Measurements from ENCODE around the gene RPF1.
"Not testable (repeated sequence)": the region's sequence is repeated elsewhere in the genome, so short reads cannot be mapped to it uniquely, and the experiment has no call there.

Gene RPF1

DNA sequence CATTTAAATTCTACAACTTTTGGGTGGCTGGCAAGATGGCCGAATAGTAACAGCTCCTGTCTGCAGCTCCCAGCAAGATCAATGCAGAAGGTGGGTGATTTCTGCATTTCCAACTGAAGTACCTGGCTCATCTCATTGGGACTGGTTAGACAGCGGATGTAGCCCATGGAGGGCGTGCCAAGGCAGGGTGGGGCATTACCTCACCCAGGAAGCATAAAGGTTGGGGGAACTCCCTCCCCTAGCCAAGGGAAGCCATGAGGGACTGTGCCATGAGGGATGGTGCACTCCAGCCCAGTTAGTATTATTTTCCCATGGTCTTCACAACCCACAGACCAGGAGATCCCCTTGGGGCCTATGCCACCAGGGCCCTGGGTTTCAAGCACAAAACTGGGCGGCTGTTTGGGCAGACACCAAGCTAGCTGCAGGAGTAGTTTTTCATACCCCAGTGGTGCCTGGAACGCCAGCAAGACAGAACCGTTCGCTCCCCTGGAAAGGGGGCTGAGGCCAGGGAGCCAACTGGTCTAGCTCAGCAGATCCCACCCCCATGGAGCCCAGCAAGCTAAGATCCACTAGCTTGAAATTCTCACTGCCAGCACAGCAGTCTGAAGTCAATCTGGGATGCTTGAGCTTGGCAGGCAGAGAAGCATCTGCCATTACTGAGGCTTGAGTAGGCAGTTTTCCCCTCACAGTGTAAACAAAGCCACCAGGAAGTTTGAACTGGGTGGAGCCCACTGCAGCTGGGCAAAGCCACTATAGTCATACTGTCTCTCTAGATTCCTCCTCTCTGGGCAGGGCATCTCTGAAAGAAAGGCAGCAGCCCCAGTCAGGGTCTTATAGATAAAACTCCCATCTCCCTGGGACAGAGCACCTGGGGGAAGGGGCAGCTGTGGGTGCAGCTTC, 36.1 kb upstream of the RPF1 start:
- not testable (repeated sequence) for H3K27me3 ChIP-seq (ENCODE audit: control insufficient read depth in 3 of 3, insufficient read depth in 3 of 3, low read depth in 1 of 3, low read length in 3 of 3); H2AFZ ChIP-seq (ENCODE audit: low read length); H3K4me2 ChIP-seq (ENCODE audit: insufficient read depth, low read length, poor library complexity, severe bottlenecking); H3K4me1 ChIP-seq (ENCODE audit: control insufficient read depth in 2 of 2, insufficient read depth in 1 of 2, low read depth in 1 of 2, low read length in 2 of 2); H3K18ac ChIP-seq (ENCODE audit: low read length); H2AK5ac ChIP-seq (ENCODE audit: low read depth, low read length); H3K4ac ChIP-seq (ENCODE audit: low read length); H4K8ac ChIP-seq (ENCODE audit: low read depth, low read length); H3K4me3 ChIP-seq (ENCODE audit: low read length in 2 of 2); H3K79me1 ChIP-seq (ENCODE audit: low read depth, low read length); H4K91ac ChIP-seq (ENCODE audit: low read depth, low read length, poor library complexity); H3K9ac ChIP-seq (ENCODE audit: low read depth, low read length, poor library complexity); H3K36me3 ChIP-seq (replicated peaks in 1 of 2; ENCODE audit: control insufficient read depth in 2 of 2, insufficient read depth in 2 of 2, low read length in 2 of 2); H2BK120ac ChIP-seq (ENCODE audit: low read depth, low read length); H3K23ac ChIP-seq (ENCODE audit: low read depth, low read length, poor library complexity); H2BK5ac ChIP-seq (ENCODE audit: low read length); H2BK15ac ChIP-seq (ENCODE audit: low read length); H3K27ac ChIP-seq (replicated peaks; ENCODE audit: low read length); DNase-seq (ENCODE audit: low spot score); H2BK12ac ChIP-seq (ENCODE audit: low read length); H3K9me3 ChIP-seq (replicated peaks in 1 of 2; ENCODE audit: control insufficient read depth in 2 of 2, insufficient read depth in 1 of 2, low read depth in 1 of 2, low read length in 2 of 2)
- WGBS, 2 donors (ENCODE audit: extremely low coverage in 2 of 2, insufficient read length in 2 of 2, insufficient replicate concordance in 1 of 2) = no CpG with 5 or more reads among the region's 7 CpGs
- H3K14ac ChIP-seq (ENCODE audit: low read length) = peak overlapping the region; percentile 21

DNA sequence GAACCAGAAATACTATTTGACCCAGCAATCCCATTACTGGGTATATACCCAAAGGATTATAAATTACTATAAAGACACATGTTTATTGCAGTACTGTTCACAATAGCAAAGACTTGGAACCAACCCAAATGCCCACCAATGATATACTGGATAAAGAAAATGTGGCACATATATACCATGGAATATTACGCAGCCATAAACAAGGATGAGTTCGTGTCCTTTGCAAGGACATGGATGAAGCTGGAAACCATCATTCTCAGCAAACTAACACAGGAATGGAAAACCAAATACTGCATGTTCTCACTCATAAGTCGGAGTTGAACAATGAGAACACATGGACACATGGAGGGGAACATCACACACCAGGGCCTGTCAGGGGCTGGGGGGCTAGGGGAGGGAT, 30.4 kb upstream of the RPF1 start:
- not testable (repeated sequence) for H4K91ac ChIP-seq (ENCODE audit: low read depth, low read length, poor library complexity); H3K4me2 ChIP-seq (ENCODE audit: insufficient read depth, low read length, poor library complexity, severe bottlenecking); H2AK5ac ChIP-seq (ENCODE audit: low read depth, low read length); H3K4ac ChIP-seq (ENCODE audit: low read length); H3K9me3 ChIP-seq (replicated peaks in 1 of 2; ENCODE audit: control insufficient read depth in 2 of 2, insufficient read depth in 1 of 2, low read depth in 1 of 2, low read length in 2 of 2); H4K8ac ChIP-seq (ENCODE audit: low read depth, low read length); H2AFZ ChIP-seq (ENCODE audit: low read length); DNase-seq (ENCODE audit: low spot score); H3K79me1 ChIP-seq (ENCODE audit: low read depth, low read length); H3K27ac ChIP-seq (replicated peaks; ENCODE audit: low read length); H2BK12ac ChIP-seq (ENCODE audit: low read length); H3K4me3 ChIP-seq (ENCODE audit: low read length in 2 of 2); H2BK5ac ChIP-seq (ENCODE audit: low read length); H3K9ac ChIP-seq (ENCODE audit: low read depth, low read length, poor library complexity); H3K23ac ChIP-seq (ENCODE audit: low read depth, low read length, poor library complexity); H3K14ac ChIP-seq (ENCODE audit: low read length); H3K27me3 ChIP-seq (ENCODE audit: control insufficient read depth in 3 of 3, insufficient read depth in 3 of 3, low read depth in 1 of 3, low read length in 3 of 3); H2BK120ac ChIP-seq (ENCODE audit: low read depth, low read length); H2BK15ac ChIP-seq (ENCODE audit: low read length); H3K18ac ChIP-seq (ENCODE audit: low read length); H3K4me1 ChIP-seq (ENCODE audit: control insufficient read depth in 2 of 2, insufficient read depth in 1 of 2, low read depth in 1 of 2, low read length in 2 of 2); H3K36me3 ChIP-seq (replicated peaks in 1 of 2; ENCODE audit: control insufficient read depth in 2 of 2, insufficient read depth in 2 of 2, low read length in 2 of 2)
- WGBS, 2 donors (ENCODE audit: extremely low coverage in 2 of 2, insufficient read length in 2 of 2, insufficient replicate concordance in 1 of 2) = no CpG with 5 or more reads among the region's 3 CpGs

DNA sequence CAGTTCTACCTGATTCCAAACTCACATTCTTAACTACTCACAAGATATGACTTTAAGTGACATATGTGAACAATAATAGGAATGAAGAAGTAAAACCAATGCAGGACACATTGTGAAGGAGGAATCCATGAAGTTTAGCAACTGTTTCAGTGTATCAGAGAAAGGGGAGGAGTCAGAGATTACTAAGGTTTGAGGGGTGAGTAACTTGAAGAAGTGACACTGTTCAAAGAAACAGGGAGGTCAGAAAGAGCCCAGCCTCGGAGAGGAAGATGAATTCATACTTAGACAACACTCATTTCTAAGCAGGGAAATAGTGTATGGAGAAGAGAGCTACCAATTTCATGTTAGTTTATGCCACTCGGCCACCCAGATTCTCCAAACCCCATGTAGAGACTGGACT, 28.2 kb upstream of the RPF1 start:
- H3K4me3 ChIP-seq (ENCODE audit: low read length in 2 of 2) = no peak overlapping the region
- no peaks in the 10 kb centered on the region for H3K27me3 ChIP-seq (ENCODE audit: control insufficient read depth in 3 of 3, insufficient read depth in 3 of 3, low read depth in 1 of 3, low read length in 3 of 3)
- DNase-seq (ENCODE audit: low spot score) = no peak
- no peak overlapping the region for H2AFZ ChIP-seq (ENCODE audit: low read length)
- H2BK120ac ChIP-seq (ENCODE audit: low read depth, low read length) = no peak overlapping the region
- H2AK5ac ChIP-seq (ENCODE audit: low read depth, low read length) = no peak overlapping the region
- no peak overlapping the region for H3K4me2 ChIP-seq (ENCODE audit: insufficient read depth, low read length, poor library complexity, severe bottlenecking)
- H3K36me3 ChIP-seq (replicated peaks in 1 of 2; ENCODE audit: control insufficient read depth in 2 of 2, insufficient read depth in 2 of 2, low read length in 2 of 2) = no peaks in the 10 kb centered on the region
- no peak overlapping the region for H3K18ac ChIP-seq (ENCODE audit: low read length)
- no peak overlapping the region for H4K91ac ChIP-seq (ENCODE audit: low read depth, low read length, poor library complexity)
- H2BK5ac ChIP-seq (ENCODE audit: low read length) = no peak overlapping the region
- H3K27ac ChIP-seq (replicated peaks; ENCODE audit: low read length) = no peak overlapping the region
- H3K14ac ChIP-seq (ENCODE audit: low read length) = no peak overlapping the region
- H2BK15ac ChIP-seq (ENCODE audit: low read length) = no peak overlapping the region
- no peaks in the 10 kb centered on the region for H3K9me3 ChIP-seq (replicated peaks in 1 of 2; ENCODE audit: control insufficient read depth in 2 of 2, insufficient read depth in 1 of 2, low read depth in 1 of 2, low read length in 2 of 2)
- H3K4me1 ChIP-seq (ENCODE audit: control insufficient read depth in 2 of 2, insufficient read depth in 1 of 2, low read depth in 1 of 2, low read length in 2 of 2) = no peaks in the 10 kb centered on the region
- H4K8ac ChIP-seq (ENCODE audit: low read depth, low read length) = no peak overlapping the region
- H3K79me1 ChIP-seq (ENCODE audit: low read depth, low read length) = no peaks in the 10 kb centered on the region
- no CpG with 5 or more reads among the region's 2 CpGs for WGBS, 2 donors (ENCODE audit: extremely low coverage in 2 of 2, insufficient read length in 2 of 2, insufficient replicate concordance in 1 of 2)
- no peak overlapping the region for H3K9ac ChIP-seq (ENCODE audit: low read depth, low read length, poor library complexity)
- H3K4ac ChIP-seq (ENCODE audit: low read length) = no peak overlapping the region
- H3K23ac ChIP-seq (ENCODE audit: low read depth, low read length, poor library complexity) = no peak overlapping the region
- H2BK12ac ChIP-seq (ENCODE audit: low read length) = no peak overlapping the region

DNA sequence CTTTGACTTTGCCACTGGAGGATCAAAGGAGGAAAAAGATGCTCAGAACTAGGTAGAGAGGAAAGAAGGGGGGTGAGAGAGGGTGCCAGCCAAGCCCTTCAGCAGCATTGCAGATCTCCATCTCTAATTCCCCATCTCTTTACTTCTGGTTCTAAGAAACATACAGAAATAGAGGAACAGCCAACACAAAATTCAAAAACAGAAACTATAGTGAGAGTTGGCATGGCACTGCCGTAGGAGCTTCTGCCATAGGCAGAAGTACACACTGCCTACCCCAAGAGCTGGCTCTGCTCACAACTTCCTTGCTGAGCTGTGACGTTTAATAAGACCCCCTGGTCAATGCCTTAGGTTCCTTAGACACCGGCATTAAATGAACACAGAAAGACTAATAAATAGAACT, 26.6 kb upstream of the RPF1 start:
- H4K91ac ChIP-seq (ENCODE audit: low read depth, low read length, poor library complexity) = no peak overlapping the region
- H3K9me3 ChIP-seq (replicated peaks in 1 of 2; ENCODE audit: control insufficient read depth in 2 of 2, insufficient read depth in 1 of 2, low read depth in 1 of 2, low read length in 2 of 2) = no peaks in the 10 kb centered on the region
- peaks cover 0 to 9% (median 0%) of the 10 kb centered on the region in 3 experiments for H3K27me3 ChIP-seq (ENCODE audit: control insufficient read depth in 3 of 3, insufficient read depth in 3 of 3, low read depth in 1 of 3, low read length in 3 of 3)
- H2AK5ac ChIP-seq (ENCODE audit: low read depth, low read length) = no peak overlapping the region
- no peaks in the 10 kb centered on the region for H3K79me1 ChIP-seq (ENCODE audit: low read depth, low read length)
- H4K8ac ChIP-seq (ENCODE audit: low read depth, low read length) = no peak overlapping the region
- H3K4ac ChIP-seq (ENCODE audit: low read length) = no peak overlapping the region
- no peak overlapping the region for H2BK12ac ChIP-seq (ENCODE audit: low read length)
- WGBS, 2 donors (ENCODE audit: extremely low coverage in 2 of 2, insufficient read length in 2 of 2, insufficient replicate concordance in 1 of 2) = no CpG with 5 or more reads among the region's 3 CpGs
- H2BK15ac ChIP-seq (ENCODE audit: low read length) = no peak overlapping the region
- H3K4me1 ChIP-seq (ENCODE audit: control insufficient read depth in 2 of 2, insufficient read depth in 1 of 2, low read depth in 1 of 2, low read length in 2 of 2) = no peaks in the 10 kb centered on the region
- H3K36me3 ChIP-seq (replicated peaks in 1 of 2; ENCODE audit: control insufficient read depth in 2 of 2, insufficient read depth in 2 of 2, low read length in 2 of 2) = no peaks in the 10 kb centered on the region
- no peak overlapping the region for H2BK120ac ChIP-seq (ENCODE audit: low read depth, low read length)
- no peak overlapping the region for H3K14ac ChIP-seq (ENCODE audit: low read length)
- H3K23ac ChIP-seq (ENCODE audit: low read depth, low read length, poor library complexity) = no peak overlapping the region
- no peak overlapping the region for H3K4me2 ChIP-seq (ENCODE audit: insufficient read depth, low read length, poor library complexity, severe bottlenecking)
- H3K4me3 ChIP-seq (ENCODE audit: low read length in 2 of 2) = no peak overlapping the region
- H3K18ac ChIP-seq (ENCODE audit: low read length) = no peak overlapping the region
- DNase-seq (ENCODE audit: low spot score) = no peak
- no peak overlapping the region for H3K27ac ChIP-seq (replicated peaks; ENCODE audit: low read length)
- H3K9ac ChIP-seq (ENCODE audit: low read depth, low read length, poor library complexity) = no peak overlapping the region
- H2BK5ac ChIP-seq (ENCODE audit: low read length) = no peak overlapping the region
- H2AFZ ChIP-seq (ENCODE audit: low read length) = no peak overlapping the region

Measured in neuronal stem cell (in vitro differentiated cells).